ENCODE data around the gene E2F8. TPM values are rescaled to one million over a fixed set of nuclear protein-coding genes. Genes with fewer than 3 reads are reported as not detected.

Gene E2F8
- total RNA-seq, 2 donors from 2014 or later: 0.26 TPM; not detected in 1

DNA sequence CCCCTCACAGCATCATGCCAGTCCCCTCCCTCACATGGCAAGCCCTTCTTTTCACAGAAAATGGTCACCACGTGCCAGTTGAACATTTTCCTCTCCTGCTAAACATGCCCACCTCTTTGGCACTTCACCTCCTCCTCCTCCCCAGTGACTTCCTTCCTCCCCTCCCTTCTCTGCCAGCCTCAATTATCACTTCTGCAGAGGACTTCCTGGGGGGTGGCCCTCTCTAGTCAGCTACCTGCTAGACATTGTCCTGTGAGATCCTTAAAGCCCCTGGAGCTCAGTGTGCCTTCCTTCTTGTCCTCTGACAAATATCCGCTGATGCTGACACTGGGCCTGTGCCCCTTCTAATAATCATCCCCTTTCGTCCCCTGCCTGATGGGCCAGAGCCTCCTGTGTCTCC is 43.2 kb upstream of the E2F8 start:
- ATAC-seq: no peak
- Histone ChIP-seq H3K36me3 (replicated peaks in 1 of 2; ENCODE audit: insufficient read depth in 1 of 2, low read depth in 2 of 2) (no peaks in the 10 kb centered on the region), H3K9me3 (no peaks in the 10 kb centered on the region), H3K27ac (no peak overlapping the region), H3K4me3 (no peak overlapping the region), H3K4me1 (no peaks in the 10 kb centered on the region), H3K27me3 (no peaks in the 10 kb centered on the region)
- 51 to 64% methylated on average over 3 of the region's 3 CpGs for WGBS, 2 donors
- intact Hi-C loops (cut with DNase I): no loop called here
- DNase-seq: no peak
- no peak for TF ChIP-seq POLR2A (IDR thresholded peaks at IDR 0.05)
- TF ChIP-seq, protein P1, sequence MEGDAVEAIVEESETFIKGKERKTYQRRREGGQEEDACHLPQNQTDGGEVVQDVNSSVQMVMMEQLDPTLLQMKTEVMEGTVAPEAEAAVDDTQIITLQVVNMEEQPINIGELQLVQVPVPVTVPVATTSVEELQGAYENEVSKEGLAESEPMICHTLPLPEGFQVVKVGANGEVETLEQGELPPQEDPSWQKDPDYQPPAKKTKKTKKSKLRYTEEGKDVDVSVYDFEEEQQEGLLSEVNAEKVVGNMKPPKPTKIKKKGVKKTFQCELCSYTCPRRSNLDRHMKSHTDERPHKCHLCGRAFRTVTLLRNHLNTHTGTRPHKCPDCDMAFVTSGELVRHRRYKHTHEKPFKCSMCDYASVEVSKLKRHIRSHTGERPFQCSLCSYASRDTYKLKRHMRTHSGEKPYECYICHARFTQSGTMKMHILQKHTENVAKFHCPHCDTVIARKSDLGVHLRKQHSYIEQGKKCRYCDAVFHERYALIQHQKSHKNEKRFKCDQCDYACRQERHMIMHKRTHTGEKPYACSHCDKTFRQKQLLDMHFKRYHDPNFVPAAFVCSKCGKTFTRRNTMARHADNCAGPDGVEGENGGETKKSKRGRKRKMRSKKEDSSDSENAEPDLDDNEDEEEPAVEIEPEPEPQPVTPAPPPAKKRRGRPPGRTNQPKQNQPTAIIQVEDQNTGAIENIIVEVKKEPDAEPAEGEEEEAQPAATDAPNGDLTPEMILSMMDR (IDR thresholded peaks at IDR 0.05): no peak

DNA sequence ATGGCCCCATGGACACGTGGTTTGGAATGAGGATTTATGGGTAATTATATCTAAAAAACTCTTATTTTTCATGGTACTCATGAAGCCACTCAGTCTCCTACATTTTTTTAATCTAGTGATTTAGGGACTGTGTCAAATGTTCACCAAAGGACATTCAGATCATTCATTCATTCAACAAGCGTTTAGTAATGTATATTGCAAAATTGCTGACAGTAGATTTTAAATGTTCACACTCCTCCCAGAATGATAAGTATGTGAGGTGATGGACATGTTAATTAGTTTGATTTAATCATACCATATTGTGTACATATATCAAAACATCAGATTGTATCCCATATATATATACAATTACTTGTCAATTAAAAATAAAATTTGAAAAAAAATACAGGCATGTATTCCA is 40.8 kb upstream of the E2F8 start:
- no peak for ATAC-seq
- DNase-seq: no peak
- intact Hi-C loops (cut with DNase I): no loop called here
- H3K27ac ChIP-seq: no peak overlapping the region
- no peaks in the 10 kb centered on the region for H3K36me3 ChIP-seq (replicated peaks in 1 of 2; ENCODE audit: insufficient read depth in 1 of 2, low read depth in 2 of 2)
- 61% methylated on average over 2 of the region's 2 CpGs for WGBS, 2 donors
- H3K4me1 ChIP-seq: no peaks in the 10 kb centered on the region
- no peaks in the 10 kb centered on the region for H3K27me3 ChIP-seq
- TF ChIP-seq, protein P1 (IDR thresholded peaks at IDR 0.05): no peak
- TF ChIP-seq POLR2A (IDR thresholded peaks at IDR 0.05): no peak
- H3K9me3 ChIP-seq: no peaks in the 10 kb centered on the region
- H3K4me3 ChIP-seq: no peak overlapping the region

- Histone ChIP-seq H3K36me3 (replicated peaks in 1 of 2; ENCODE audit: insufficient read depth in 1 of 2, low read depth in 2 of 2) (no peaks in the 10 kb centered on the region), H3K27ac (no peak overlapping the region), H3K27me3 (no peaks in the 10 kb centered on the region), H3K4me3 (no peak overlapping the region), H3K9me3 (no peaks in the 10 kb centered on the region), H3K4me1 (no peaks in the 10 kb centered on the region)
- no peak for DNase-seq
- intact Hi-C loops (cut with DNase I): no loop called here
- ATAC-seq: no peak
- WGBS, 2 donors: 26 to 34% methylated on average over 5 of the region's 5 CpGs
- TF ChIP-seq, protein P1 (IDR thresholded peaks at IDR 0.05): no peak
- no peak for TF ChIP-seq POLR2A (IDR thresholded peaks at IDR 0.05)
These were observed 40.3 kb upstream of the E2F8 start for GRCh38 chr11:19281041-19281440.

DNA sequence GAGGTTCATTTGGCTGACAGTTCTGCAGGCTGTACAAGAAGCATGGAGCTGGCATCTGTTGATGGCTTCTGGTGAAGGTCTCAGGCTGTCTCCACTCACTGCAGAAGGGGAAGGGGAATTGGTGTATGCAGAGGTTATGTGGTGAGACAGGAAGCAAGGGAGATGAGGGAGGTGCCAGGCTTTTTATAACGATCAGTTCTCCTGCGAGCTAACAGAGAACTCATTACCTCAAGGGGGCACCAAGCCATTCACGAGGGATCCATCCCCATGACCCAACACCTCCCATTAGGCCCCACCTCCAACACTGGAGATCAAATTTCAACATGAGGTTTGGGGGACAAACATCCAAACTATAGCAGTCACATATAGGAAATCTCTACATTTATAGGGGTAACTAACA is 38.7 kb upstream of the E2F8 start:
- TF ChIP-seq, protein P1 (IDR thresholded peaks at IDR 0.05): no peak
- no peak for TF ChIP-seq POLR2A (IDR thresholded peaks at IDR 0.05)
- no peak overlapping the region for H3K4me3 ChIP-seq
- ATAC-seq: no peak
- no peaks in the 10 kb centered on the region for H3K36me3 ChIP-seq (replicated peaks in 1 of 2; ENCODE audit: insufficient read depth in 1 of 2, low read depth in 2 of 2)
- 44 to 67% methylated on average over 3 of the region's 3 CpGs for WGBS, 2 donors
- no peaks in the 10 kb centered on the region for H3K27me3 ChIP-seq
- DNase-seq: no peak
- no peaks in the 10 kb centered on the region for H3K9me3 ChIP-seq
- H3K27ac ChIP-seq: no peak overlapping the region
- H3K4me1 ChIP-seq: no peaks in the 10 kb centered on the region
- intact Hi-C loops (cut with DNase I): no loop called here

Measured in body of pancreas (tissue), 4 donors.